NCI-H510A (cell line): ENCODE data around the gene STUB1.
A peak's percentile ranks its signal among the peaks of the same experiment; 100 is the strongest.

Source experiments
- DNase-seq: peaks from one replicate; lab custom pipeline; 2025; lab: John Stamatoyannopoulos, UW

STUB1 gene

DNA sequence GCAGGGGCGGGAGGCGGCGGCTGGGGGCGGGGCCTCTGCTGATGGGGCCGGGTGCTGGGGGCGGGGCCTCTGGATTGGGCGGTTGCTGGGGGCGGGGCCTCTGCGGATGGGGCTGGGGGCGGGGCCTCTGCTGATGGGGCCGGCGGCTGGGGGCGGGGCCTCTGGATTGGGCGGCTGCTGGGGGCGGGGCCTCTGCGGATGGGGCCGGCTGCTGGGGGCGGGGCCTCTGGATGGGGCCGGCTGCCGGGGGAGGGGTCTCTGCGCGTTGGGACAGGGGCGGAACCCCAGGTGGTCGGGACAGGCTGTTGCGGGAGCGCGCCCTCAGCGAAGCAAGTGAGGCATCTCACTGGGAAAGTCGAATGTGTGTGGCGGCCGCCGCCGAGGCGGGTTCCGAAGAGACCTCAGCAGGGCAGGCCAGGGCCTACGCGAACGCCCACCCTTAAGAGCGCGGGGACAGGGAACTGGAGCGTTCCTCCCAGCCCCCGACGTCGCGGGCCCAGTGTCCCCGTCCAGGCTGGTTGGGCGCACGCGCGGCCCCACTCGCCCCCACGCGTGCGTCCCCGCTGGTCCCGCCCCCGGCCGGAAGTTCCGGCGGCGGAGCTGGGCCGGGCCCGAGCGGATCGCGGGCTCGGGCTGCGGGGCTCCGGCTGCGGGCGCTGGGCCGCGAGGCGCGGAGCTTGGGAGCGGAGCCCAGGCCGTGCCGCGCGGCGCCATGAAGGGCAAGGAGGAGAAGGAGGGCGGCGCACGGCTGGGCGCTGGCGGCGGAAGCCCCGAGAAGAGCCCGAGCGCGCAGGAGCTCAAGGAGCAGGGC lies at the start of gene STUB1:
Gene STUB1, plus strand, starts transcription at position 597 of the 811 bp plus-strand sequence. Its CDS starts 116 bp downstream, at position 713.
- DNase-seq: no peak

DNA sequence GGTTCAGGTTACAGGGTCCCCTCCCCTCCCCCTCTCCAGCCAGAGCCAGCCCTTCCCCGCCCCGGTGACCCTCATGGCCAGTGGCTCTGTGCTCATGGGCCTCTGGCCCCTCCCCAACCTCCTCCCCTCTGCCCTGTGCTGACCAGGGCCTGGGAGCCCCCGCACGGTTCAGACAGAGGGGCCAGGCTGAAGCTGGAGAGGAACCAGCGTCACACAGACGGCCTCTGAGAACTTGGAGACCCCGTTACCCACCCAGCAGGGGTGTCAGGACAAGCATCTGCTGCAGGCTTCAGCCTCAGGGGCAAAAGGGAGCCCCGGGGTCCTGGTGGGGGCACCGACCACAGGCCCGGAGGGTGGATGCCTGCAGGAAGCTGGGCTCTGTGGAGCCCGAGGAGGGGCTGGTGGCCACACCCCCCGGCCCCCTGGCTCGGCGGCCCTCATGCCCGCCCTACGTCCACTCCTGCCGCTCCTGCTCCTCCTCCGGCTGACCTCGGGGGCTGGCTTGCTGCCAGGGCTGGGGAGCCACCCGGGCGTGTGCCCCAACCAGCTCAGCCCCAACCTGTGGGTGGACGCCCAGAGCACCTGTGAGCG lies 49.3 kb upstream of the STUB1 start, which contains the start of gene WFIKKN1:
Gene WFIKKN1, plus strand, starts transcription at position 171 of the 591 bp plus-strand sequence. Its CDS starts 269 bp downstream, at position 440.
- no peak for DNase-seq

DNA sequence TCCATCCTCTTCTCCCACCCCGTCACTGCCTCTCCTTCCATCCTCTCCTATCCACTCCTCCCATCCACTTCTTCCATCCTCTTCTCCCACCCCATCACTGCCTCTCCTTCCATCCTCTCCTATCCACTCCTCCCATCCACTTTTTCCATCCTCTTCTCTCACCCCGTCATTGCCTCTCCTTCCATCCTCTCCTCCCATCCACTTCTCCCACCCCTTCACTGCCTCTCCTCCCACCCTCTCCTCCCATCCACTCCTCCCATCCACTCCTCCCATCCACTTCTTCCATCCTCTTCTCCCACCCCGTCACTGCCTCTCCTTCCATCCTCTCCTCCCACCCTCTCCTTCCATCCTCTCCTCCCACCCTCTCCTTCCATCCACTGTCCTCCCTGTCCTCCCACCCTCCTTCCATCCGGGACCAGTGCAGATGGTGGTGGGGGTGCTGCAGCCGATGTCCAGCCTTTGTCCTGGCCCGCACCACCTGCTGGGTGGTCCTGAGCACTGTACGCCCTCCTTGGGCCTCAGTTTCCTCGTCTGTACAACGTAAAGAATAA lies 48.3 kb upstream of the STUB1 start:
- DNase-seq: no peak

DNA sequence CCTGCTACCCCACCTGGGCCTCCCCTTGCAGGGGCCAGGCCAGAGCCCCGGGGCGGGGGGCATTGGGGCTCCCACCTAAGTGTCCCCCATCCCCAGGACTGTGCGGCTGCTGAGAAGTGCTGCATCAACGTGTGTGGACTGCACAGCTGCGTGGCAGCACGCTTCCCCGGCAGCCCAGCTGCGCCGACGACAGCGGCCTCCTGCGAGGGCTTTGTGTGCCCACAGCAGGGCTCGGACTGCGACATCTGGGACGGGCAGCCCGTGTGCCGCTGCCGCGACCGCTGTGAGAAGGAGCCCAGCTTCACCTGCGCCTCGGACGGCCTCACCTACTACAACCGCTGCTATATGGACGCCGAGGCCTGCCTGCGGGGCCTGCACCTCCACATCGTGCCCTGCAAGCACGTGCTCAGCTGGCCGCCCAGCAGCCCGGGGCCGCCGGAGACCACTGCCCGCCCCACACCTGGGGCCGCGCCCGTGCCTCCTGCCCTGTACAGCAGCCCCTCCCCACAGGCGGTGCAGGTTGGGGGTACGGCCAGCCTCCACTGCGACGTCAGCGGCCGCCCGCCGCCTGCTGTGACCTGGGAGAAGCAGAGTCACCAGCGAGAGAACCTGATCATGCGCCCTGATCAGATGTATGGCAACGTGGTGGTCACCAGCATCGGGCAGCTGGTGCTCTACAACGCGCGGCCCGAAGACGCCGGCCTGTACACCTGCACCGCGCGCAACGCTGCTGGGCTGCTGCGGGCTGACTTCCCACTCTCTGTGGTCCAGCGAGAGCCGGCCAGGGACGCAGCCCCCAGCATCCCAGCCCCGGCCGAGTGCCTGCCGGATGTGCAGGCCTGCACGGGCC lies 47.5 kb upstream of the STUB1 start:
- DNase-seq: no peak

DNA sequence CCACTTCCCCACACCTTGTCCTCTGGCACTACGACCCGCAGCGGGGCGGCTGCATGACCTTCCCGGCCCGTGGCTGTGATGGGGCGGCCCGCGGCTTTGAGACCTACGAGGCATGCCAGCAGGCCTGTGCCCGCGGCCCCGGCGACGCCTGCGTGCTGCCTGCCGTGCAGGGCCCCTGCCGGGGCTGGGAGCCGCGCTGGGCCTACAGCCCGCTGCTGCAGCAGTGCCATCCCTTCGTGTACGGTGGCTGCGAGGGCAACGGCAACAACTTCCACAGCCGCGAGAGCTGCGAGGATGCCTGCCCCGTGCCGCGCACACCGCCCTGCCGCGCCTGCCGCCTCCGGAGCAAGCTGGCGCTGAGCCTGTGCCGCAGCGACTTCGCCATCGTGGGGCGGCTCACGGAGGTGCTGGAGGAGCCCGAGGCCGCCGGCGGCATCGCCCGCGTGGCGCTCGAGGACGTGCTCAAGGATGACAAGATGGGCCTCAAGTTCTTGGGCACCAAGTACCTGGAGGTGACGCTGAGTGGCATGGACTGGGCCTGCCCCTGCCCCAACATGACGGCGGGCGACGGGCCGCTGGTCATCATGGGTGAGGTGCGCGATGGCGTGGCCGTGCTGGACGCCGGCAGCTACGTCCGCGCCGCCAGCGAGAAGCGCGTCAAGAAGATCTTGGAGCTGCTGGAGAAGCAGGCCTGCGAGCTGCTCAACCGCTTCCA lies 46.7 kb upstream of the STUB1 start:
- DNase-seq: no peak

DNA sequence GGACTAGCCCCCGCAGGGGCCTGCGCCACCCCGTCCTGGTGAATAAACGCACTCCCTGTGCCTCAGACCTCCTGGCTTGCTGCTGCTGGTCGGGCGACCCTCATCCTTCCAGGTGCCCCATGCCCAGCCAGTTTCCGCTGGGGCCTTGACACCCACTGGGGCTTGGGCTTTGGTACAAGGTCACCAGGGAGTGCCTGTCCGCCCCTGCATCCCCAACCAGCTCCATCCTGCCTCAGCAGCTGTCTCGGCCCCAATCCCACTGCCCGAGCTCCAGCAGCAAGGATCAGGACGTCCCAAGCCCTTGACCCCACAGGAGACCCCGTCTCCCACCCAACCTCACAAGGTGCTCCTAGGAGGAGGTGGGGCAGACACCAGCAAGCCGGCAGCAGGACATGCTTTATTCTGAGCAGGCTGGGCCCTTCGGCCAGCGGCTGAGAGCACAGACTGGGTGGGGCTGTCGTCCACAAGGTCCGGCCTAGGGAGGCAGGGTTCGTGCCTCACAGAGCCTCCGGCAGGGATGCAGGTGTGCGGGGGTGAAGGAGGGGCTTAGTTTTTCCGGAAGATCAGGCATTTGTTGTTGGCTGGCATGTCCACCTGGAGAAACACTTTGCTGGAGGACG lies 46.0 kb upstream of the STUB1 start:
- DNase-seq: no peak

DNA sequence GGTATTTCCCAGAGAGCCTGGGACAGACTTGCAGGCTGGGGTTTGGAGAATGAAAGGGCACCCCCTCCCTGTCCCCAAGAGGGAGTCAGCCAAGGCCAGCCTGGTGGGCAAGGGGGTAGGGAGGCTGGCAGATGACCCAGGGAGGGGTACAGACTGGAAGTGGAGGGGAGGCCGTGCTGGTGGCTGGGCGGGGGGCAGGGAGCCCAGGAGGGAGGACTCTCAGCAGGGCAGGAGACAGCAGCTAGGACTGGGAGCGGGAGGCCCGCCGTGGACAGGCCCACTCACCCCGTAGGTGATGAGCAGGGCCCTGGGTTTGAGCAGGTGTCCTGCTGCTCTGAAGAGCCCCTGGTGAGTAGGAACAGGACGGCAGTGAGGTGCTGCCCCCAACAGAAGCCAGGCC lies 45.2 kb upstream of the STUB1 start:
- DNase-seq: no peak

DNA sequence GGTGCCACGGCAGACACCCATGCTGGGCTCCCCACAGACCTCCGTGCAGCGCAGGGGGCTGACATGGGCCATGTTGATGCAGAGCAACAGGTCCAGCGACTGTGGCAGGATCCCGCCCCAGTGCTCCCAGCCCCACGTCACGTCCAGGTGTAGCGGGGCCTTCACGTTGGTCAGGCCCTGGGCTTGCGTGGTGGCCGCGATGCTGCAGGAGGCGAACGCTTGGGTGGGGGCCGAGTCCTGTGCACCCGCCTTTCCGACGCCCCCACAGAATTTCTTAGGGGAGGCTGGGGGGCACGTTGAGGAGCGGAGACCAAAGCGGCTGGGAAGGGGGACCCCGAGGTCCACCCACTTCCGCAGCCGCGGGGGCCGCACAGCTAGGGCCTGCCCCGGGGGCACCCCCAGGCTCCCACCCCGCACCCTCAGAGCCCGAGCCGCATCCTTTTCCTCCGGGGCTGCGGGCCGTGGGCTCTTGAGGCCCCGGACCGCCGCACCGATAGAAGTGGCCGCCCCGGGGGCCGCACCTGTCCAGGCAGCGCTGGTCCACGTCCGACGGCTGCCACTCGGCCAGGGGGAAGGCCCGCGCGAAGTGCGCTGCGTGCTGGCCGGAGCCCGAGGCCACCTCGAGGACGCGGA lies 44.5 kb upstream of the STUB1 start:
- no peak for DNase-seq

DNA sequence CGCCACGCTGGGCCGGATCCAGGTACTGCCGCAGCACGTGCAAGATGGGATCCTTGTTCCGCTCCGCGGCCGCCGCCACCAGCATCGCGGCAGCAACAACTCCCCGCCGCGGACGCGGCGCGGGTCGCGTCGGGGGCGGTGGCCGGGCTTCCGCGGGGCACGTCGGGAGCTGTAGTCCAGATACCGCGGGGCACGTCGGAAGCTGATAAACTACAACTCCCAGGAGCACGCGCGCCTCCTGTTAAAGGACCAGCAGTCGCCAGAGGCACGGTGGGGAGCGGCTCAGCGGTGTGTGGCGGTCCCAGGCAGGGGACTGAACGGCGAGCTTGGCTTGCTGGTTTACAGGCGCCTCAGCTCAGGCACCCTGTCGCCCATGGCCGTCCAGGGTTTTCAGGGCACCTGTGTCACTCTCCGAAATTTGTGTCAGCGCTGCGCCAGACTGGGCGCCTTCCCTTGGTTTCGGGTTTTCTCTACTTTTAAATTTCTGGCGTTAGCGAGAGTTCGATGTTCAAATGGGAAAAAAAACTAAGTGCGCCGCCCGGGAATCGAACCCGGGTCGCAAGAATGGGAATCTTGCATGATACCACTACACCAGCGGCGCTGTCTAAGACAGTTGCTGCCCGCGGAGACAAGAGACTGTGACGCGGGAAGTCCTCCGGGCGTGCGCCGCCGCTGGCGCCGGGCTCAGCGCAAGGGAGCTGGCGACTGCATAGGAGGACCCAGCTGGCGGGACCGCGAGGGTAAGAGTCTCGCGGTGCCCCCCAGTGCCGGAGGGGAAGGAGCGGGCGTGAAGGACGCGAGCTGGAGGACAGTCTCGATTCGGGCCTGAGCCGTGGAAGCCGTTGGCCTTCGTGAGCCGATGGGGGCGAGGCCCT lies 43.8 kb upstream of the STUB1 start, which contains the start of gene METTL26:
Gene METTL26, minus strand, starts transcription at position 100 of the 875 bp plus-strand sequence. Its CDS starts 15 bp downstream, at position 85.
- DNase-seq: peak; percentile 68

DNA sequence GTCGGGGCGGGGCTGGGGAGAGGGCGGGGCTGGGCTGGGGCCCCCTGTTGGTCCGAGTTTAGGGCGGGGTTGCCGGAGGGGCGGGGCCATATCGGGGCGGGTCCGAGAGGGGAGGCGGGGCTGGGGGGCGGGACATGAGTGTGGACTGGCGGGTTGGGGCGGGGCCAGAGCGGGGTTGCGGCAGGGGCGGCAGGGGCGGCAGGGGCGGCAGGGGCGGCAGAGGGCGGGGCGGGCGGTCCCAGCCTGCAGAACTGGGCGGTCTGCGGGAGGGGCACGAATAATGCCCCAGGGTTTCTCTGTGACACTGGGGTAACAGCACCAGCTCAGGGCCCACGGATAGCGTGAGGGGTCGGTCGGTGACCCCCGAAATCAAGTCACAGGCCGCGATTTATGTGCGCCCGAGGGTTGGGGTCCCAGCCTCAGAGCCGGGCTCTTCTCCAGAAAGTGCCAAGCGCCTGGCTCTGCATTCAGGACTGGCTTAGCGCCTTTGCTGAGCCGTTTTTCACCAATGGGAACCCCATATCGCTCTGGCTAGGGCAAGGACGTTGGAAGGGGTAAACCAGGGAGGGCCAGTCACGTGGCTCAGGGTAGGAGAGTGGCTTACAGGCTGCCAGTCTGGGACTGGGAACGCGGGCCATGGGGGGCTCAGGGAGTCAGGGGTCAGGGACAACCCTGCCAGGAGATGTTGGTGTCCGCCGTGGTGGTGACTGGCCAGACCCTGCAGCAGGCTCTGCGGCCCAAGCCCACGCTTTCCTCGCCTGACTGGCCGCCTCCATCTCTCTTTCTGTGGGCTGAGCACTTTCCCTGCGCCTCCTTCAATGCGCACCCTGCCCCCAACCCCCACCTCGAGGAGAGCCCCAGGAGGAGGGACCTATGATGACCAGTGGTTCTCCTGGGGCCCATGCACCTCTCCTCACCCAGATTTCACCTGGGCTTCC lies 42.9 kb upstream of the STUB1 start:
- no peak for DNase-seq

DNA sequence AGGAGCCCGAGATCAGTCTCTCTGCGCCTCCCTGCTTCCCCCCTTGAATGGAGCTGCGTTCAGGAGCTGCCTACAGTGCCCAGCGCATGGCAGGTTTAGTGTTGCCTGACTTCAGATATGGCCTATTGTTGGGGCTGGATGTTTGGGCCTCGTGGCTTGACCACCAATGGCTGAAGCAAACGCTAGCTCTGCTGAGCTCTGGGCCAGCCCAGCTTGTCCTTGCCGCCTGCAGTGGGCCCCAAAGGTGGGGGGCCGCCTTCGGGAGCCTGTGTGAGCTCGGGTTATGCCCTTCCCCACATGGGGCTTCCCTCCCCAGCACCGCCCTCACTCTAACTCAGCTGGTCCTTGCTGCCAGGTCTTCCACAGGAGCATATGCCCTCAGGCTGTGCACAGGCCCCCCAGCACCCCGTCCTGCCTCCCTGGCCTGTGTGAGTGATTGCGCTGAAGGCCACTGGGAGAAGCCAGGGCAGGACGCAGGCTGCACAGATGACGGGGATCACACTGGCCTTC lies 42.1 kb upstream of the STUB1 start:
- DNase-seq: no peak

DNA sequence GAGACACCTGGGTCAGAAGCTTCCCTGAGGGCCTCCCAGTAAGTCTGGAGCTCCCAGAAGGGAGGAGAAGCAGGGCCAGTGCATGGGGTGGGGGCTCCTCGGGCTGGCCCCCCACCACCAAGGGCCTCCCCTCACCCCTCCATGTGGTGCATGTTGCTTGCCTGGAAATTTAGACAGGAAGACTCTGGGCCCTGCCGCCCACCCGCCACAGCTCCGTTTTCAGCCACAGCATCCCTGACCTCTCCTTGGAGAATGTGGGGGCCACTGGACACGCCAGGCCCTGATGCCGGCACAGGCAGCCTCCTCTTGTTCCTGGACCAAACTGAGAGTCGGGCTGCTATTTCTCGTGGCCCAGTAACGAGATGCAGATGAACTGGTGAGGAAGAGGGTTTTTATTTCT lies 41.4 kb upstream of the STUB1 start:
- DNase-seq: no peak

DNA sequence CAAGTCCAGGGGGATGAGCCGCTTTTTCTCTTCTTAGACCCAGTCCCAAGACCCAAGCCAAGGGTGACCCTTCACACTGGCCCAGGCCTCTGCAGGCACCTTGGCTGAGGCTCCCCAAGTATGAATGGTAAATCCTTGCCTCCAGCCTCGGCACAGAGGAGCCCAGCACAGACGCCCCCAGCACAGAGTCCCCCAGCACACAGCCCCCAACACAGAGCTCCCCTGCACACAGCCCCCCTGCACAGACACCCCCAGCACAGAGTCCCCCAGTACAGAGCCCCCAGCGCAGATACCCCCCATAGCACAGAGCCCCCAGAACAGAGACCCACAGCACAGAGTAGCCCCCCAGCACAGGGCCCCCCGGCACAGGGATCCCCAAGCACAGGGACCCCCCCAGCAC lies 39.6 kb upstream of the STUB1 start:
- DNase-seq: no peak

DNA sequence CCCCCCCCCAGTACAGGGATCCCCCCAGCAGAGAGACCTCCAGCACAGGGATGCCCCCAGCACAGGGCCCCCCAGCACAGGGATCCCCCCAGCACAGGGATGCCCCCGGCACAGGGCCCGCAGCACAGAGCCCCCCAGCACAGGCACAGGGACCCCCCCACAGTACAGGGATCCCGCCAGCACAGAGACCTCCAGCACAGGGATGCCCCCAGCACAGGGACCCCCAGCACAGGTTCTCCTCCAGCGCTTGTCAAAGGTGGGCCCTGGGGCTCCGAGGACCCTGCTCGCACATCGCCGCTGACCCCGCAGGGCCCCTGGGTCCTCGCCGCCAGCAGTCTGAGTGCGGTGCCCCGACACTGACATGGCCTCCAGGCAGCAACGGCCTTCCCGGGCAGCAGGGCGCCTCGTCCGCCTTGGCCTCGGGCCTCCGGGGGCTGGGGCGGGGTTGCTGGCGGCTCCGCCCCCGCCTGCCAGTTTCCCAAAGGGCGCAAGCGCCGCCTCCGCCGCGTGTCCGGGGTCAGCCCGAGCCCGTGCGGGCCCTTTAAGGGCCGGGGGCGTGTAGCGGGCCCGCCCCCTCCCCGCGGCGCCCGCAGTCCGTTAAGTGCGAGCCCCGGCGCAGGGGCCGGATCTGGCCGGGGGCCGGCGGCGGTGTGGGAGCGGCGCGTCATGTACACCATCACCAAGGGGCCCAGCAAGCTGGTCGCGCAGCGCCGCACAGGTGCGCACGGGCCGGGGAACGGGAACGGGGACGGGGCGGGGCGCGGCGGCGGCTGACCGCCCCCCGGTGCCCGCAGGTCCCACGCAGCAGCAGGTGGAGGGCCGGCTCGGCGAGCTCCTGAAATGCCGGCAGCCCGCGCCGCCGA lies 38.7 kb upstream of the STUB1 start, which contains the start of gene MCRIP2:
Gene MCRIP2, plus strand, starts transcription at position 503 of the 863 bp plus-strand sequence. Its CDS starts 164 bp downstream, at position 667.
- DNase-seq: peak; percentile 55

DNA sequence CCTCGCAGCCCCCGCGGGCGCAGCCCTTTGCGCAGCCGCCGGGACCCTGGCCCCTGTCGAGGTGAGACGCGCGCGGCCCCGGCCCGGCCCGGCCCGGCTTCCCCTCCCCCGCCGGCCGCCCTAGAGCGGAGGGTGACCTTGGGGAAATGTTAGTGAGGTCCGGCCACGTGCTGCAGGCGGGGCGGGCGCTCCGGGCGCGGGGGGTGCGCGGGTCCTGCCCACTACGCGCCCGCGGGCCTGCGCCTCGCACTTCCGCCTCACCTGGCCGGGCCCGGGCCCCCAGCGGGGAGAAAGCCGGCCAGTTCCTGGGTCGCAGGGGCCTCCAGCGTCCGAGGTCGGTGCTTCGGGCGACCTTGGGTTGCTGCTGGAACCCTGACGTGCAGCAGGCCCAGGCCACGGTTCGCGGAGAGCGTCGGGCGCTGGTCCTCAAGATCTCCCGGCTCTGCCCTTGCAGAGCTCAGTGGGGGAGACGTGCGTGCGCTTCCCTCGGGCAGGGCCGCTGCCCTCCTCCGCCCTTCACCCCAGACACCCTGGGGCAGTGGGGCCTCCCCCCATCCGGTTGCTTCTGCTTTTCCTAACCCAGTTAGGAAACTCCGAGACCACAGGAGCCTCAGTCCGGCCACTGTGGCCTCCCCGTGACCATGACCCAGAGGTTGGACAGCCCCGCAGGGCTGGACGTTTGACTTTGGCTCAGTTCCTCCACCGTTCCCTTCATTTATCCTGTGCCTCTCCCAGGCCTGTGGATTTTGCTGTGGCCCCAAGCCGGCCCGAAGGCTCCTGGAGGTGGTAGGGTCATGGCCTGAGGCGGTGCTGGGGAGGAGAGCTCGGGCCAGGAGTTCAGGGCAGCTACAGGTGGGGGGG lies 37.8 kb upstream of the STUB1 start:
- no peak for DNase-seq

DNA sequence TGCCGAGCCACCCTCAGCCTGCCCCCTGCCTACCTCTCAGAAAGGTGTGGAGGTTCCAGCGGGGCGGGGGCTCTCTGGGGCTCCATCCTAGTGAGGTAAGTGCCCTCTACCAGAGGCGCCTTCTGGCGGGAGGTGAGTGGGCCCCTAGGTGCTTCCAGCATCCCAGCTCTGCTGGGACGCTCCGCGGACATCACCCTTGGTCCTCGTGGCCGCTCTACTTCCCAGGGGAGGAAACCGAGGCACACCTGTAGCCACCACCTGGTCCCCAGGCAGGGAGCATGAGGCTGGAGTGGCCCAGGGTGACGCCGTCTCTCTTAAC lies 37.2 kb upstream of the STUB1 start:
- DNase-seq: no peak
